ENCODE measurements around the gene CANT1.

CANT1 gene

DNA sequence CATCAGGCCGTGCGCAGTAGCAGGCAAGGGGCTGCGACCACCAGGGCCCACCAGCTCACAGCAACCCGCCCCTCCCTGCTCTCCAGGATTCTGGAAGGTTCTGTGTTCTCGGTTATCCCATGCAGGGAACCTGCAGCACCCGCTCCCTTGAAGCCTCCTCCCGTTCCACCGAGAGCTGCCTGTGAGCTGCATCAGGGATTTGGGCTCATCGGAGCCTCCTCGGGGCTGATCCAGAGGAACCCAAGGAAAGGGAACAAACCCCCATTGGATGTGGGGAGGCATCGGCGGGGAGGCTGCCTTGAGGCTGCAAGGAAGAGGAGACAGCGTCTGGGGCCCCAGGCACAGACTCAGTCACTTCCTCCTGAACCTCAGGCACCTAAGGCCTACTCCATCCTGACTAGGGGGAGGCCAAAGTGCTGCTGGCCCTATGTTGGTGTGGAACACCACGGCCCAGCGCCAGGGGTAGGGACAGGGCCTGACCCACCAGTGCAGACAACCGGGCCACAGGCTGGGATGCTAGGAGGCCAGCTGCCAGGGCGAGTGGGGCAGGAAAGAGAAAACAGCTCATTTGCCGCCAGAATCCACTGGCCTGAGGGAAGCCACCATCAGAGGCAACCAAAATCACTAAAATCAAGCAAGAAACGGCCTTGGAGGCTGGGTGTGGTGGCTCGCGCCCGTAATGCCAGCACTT is 15.4 kb downstream of the CANT1 start:
- DNase-seq, result no peak

DNA sequence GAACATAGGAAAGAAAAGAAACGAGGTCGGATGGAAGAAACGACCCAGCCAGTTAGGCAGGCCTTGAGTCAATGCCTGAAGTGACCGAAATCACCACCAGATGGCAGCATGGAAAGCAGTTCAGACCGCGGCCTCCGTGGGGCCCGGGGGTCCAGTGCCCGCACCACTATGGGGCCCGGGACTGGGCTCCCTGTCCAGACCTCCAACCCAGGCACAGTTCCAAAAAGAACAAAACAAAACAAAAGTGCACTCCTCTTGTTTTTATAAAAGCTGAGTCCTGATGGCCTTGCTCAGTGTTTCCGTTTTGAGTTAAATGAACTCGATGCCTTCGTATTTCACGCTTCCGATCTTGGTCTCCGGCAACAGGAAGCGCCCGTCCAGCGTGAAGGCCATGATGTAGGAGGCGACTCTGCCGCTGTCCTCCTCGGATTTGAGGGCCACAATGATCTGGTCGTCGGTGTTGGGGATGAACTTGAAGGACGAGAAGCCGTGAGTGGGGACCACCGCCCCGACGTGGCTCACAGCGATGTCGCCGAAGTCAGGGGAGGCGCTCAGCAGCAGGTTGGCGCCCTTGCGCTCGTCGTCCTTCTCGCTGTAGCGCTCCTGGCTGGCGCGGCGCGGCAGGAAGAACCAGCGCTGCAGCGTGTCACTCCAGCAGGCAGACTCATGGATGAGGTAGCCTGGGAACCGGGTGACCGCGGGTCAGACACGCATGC is 16.2 kb downstream of the CANT1 start:
- no peak for DNase-seq

DNA sequence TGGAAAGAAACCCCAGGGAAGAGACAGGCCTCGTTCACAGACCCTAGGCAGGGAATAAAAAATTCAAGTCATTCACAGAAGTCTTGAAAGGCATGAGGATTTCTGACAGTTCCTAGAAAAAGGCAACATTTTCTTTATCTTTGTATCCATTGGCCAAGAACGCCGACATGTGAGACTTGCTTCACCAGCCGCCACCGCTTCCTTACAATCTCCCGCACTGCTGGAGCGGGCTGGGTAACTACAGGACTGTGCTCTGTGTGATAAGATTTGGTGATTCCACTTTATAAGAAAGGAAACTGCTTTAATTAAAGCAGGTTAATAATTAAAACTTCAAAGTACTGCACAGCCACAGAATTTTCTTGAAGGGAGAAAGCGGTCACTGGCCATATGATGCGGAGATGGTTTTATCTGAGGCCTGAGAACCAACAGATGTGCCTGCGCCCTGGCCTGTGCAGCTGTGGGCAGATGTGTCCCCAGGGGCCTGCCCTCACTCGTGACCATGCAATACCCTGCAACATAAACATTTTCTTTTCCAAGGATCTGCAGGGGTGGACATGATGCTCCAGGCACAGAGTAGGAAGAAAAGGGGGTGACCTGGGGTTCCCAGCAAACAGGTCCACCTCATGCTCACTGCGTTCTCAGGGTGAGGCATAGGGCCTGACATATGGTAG is 16.9 kb downstream of the CANT1 start:
- no peak for DNase-seq

DNA sequence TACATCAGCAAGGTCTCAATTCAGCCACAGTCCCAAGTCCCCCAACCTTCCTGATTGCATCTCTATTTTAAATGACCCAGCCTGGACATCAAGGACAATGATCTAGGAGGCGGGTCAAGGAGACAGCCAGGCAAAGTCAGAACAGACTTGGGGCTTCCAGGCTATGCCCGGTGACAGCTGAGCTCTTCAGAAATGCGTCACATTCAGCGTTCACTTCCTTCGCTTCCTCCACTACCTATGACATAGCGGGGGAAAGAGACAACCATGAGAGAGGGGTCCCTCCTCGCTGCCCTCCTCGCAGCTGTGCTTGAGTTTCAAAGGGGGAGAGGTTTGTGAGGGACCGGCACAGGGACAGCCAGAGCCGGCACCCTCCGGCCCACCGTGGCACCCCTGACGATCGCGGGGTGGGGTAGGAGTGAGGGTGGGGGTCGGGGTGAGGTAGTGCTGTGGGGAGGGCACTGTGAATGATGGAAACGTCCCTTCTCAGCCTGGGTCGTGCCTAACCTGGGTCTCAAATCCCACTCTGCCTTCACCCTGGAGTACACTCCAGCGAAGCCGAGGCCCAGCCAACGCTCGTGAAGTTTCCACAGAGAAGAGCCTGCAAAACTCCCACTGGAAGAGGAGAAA is 17.5 kb downstream of the CANT1 start:
- no peak for DNase-seq

DNA sequence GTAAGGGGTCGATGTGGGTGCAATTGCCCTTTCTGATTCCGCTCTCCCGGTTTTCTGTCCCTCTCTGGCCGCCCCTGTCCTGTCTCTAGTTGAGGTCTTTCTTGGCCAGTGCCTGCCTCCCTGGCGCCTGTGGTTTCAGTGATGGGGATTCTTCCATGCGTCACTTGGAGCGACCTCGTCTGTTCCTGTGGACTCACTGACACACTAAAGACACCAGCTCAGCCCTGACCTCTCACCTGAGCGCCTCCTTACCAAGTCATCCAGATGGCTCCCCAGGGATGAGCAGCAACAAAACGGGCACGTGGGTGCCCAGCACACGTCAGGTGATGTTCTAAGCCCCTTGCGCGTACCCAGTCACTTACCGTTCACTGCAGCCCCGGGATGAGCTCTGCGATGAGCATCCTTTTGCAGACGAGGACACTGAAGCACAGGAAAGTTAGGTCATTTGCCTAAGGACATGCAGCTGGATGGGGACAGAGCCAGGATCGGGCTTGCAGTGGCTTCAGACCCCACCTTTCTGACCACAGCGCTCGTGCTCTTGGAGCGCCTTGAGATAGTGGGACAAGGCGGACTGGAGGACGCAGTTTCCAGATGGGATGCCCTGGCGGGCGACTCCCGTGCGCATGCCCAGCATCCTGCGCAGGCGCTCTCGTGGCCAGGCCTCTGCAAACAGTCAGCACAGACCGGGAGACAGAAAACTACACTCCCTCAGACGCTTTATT is 18.4 kb downstream of the CANT1 start:
- DNase-seq, result no peak

DNA sequence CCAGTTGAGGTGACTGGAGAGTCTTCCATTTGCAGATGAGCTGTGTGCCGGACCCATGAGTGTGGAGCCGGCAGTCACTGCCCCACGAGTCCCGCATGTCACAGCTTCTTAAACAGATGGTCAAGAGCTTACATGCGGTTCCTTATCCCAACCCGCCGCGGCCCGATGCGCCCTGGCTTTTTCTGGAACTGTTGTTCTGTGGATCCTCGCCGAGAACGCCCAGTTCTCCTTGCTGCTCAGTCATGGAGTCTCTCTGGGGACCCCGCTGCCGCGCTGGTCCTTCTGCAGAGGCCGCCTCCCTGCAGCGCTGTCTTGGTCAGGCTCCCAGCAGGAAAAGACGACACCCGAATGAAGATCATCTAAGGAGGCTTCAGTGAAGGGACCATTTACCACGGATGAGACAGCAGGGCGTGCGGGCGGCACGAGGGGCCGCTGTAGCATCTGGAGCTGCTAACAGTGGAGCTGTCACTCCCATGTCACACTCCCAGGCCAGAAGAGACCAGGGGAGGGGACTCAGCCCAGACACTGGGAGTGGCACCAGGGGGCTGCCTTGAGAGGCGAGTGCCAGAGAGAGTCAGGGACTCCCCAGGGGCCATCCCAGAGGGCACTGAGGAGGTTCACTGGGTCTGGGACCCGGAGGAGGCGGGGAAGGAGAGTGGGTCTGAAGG is 19.1 kb downstream of the CANT1 start:
- DNase-seq, result no peak

DNA sequence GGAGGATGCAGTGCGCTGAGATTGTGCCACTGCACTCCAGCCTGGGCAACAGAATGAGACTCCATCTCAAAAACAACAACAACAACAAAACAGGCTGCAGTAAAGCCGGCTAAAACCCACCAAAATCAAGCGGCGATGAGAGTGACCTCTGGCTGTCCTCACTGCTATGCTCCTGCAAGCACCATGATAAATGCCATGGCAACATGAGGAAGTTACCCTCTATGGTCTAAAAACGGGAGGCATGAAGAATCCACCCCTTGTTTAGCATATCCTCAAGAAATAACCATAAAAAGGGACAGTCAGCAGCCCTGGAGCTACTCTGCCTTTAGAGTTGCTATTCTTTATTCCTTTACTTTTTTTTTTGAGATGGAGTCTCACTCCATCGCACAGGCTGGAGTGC is 21.4 kb downstream of the CANT1 start:
- DNase-seq, result no peak

DNA sequence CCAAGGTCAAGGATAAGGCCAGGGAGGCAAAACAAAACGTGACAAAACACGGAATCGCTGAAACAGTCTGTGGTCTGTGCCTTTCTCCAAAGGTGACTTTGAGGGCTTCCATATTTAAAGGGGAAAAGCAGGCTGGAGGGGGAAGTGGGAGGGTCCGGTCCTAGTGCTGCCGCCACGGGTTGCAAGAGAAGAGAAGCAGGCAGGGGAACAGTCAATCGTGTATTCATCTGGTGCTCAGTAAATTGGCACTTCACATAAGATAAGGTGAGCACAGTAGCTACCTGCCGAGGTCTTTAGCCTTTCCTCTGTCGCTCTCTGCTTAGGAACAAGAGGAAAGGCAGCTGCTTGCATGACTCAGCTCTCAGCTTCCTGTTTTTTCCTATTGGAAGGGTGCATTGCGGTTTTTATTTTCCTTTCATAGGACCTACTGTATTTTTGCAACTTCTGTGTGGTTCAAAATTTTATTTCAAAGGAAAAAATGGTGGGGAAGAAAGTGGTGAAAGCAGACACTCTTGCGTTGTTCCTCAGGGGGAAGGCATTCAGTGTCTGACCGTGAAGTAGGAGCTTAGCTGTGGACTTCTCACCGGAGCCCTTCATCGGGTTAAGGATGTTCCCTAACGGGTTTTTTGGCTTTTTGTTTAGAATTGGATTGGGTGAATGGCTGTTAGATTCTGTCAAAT is 22.8 kb downstream of the CANT1 start:
- no peak for DNase-seq

DNA sequence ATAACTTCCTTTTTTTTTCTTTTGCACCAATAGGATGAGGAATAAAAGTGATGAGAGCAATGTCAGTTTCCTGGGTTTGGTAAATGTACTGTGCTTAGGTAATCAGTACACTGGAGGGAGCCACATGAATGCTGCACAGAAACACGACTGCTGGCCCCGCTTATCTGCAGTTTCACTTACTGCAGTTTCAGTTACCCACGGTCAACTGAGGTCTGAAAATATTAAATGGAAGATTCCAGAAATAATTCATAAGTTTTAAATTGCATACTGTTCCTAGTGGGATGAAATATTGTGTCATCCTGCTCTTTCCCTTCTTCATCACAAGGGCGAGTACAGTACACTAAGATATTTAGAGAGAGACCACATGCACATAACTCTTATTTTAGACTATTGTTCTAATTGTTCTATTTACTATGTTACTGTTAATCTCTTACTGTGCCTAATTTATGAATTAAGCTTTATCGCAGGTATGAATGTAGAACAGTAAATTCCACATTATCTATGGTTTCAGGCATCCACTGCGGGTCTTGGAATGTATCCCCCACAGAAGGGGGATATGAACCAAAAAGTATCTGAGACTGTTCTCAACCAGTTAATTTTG is 23.4 kb downstream of the CANT1 start:
- DNase-seq, result no peak

DNA sequence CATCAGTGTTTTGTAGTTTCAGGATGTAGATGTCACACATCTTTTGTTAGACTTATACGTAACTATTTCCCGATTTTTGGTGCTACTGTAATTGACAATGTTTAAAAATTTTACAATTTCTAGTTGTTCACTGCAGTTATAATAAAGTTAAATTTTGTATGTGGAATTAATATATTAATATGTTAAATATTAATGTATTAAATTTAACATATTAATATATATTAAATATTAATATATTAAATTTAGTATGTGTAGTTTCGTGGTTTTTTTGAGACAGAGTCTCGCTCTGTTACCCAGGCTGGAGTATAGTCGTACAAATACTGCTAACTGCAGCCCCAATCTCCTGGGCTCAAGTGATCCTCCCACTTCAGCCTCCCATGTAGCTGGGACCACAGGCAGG is 24.2 kb downstream of the CANT1 start:
- no peak for DNase-seq

DNA sequence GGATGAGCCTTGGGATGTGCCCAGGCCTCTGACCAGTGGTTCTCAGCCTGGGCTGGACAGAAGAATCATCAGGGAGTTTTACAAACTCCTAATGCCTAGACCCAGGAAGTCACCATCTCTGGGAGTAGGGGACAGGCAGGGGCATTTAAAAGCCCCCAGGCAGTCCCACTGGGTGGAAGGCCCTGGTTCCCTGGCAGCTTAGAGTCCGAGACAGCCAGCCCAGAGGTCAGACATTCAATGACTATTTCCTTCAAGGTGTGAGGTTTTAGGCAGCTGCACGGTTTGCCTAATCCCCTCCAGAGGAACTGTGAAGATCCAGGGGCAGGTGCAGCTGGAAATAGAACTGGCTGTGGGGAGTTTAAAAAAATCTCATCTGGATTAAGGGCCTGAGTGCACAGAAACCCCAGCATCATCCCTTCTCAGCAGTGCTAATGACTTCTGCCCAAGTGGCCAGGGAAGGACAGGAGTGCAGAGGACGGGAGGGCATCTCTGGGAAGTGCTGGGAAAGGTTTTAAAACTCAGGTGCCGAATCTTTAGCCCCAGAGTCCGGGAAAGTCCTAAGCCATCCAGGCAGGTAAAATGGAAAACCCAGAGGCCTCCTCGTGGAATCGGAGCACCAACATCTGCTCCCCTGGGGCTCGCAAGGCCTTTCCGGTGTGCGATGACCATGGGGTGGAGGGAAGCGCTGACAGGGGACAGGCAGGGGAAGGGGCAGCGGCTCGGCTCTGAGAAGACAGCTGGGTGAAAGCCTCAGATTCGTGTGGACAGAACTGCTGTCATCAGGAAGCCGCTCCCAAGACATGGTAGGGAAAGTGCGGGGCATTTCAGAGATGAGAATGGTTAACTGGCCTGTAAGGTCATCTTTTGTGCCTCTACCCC is 28.3 kb downstream of the CANT1 start:
- DNase-seq, result no peak

DNA sequence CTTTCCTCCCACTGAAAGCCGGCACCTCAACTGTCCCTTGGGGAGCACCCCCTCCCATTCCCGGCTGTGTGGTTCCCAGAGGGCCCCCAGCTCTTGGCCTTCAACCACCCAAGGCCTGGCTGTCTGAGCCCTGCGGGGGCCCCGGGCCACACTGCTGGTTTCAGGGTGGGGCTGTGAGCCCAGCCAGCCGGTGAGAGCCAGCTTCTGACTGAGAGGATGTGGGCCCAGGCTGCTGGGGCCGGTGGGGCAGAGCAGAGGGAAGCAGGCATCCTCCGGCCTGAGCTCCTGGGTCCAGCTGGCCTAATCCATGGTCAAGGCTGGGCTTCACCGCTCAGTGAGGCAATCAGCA is 29.0 kb downstream of the CANT1 start:
- DNase-seq, result no peak

DNA sequence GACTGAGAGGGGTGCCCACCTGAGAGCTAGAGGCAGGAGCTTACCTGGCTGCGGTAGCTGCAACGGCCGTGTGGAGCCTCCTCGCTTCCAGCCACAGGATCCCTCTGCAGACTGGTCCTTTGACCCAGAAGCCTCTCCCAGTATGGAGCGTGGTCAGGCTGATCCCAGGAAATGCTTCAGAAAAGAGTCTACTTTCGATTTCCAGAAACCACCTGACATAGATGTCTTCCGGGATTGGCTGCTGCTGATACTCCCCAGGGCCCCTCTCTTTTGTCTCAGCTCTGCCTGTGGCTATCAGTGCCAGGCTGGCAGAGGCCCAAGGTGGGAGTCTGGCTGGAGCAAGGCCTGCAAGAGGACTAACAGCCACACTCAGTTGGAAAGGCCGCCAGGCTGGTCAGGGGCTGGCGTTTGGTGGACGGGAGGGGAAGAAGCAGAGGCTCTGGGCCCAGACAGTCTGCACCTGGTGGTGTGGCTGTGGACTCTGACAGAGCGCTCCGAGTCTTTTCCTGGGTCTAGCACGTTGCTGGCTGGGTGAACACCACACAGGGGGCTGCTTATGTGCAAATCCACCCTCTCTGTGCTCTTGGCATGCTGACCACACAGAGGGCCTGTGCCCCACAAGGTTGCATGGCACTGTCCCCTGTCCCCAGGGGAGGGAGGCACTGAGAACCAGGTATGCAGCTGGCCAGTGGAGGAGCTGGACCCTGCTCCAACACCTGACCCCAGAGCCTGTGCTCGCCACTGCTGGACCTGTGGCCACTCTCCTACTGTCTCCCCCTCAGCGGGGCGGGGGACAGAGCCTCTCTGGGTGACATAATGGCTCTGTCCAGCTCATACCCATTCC is 29.6 kb downstream of the CANT1 start, which contains the start of gene LGALS3BP:
TSS of gene LGALS3BP (minus strand) at position 144 of the 844 bp plus-strand sequence. CDS start 2,732 bp downstream, outside the sequence.
- DNase-seq, result no peak

DNA sequence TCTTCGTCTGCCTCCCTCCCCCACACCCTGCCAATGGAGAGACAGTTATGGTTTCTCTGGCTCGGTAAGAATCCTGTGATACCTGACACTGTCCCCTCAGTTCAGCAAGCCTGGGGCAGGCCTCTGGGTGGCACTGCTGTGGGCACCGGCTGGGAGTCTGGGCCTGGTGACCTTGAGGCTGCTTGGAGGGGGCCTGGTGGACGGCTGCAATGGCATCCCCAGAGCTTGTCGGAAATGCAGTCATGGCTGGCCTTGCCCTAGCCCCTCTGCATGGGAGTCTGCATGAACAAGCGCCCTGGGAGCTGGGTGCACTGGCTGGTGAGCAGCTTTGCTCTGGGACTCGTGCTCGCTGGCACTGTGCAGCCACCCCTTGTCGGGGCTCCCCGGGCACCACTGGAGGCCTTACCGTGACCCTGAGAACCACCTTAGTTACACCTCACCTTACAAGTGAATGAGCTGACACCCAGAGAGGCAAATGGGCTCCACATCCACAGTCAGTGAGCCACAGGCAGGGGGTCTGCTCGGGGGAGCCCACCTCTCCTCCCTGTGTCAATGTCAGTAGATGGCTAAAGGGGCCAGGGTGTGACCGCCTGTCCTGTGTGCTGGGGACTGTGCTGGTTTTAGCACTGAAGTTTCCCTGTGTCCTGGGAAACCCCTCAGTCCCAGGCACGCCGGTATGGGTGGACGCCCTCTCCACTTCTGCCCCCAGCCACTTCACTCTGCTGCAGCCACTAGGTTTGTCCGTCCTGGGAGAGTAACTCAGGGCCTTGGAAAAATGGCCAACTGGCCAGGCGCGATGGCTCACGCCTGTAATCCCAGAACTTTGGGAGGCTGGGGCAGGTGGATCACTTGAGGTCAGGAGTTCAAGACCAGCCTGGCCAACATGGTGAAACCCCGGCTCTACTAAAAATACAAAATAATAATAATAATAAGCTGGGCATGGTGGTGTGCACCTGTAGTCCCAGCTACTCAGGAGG is 31.3 kb downstream of the CANT1 start:
- no peak for DNase-seq

DNA sequence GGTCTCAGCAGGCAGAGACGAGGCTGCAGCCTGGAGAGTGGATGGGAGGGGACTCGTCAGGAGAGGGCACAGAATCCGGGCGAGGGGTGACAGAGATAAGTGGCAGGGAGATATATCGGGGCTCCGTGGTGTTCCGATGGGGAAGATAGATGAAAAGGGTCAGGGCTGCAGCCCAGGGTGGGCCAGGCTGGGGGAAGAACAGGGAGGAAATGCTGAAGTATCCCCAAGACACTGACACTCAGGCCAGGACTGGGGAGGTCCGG is 32.0 kb downstream of the CANT1 start:
- DNase-seq, result no peak

DNA sequence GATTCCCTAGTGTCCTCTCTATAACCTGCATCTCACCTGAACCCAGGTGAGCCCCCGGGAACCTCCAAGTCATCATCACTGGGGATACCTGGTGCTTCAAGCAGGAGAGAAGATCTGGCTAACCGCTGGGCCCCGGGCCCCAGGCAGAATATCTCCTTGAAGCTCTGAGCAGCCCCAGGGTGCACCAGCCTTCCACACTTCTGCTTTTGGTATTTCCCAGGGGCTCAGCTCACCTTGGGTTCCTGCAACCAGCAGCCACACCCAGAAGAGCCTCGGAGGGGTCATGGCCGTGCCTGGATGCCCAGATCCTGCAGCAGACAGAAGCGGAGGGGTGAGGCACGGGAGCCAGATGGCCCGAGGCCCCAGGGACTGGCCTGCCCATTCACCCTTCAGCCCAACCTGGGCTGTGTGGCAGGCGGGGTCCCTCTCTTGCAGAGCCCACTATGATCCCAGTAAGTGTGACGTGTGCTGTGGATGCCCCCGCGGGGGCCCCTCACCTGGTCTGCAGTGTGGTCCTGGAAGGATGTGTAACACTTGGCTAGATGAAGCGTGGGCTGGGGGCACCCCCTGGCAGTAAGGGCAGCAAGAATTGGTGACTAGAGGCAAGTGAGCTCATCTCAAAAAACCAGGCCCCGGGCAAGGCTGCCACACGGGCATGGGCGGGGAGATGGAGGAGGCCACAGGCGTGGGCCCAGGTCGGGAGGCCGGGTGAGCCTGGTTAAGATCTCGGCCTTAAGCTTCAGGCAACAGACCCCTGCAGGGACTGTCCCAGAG is 32.5 kb downstream of the CANT1 start:
- DNase-seq, result no peak

Measured in cortex of kidney (tissue), 1 donor.